Ishikawa (cell line): ENCODE measurements around the gene NFS1.

Source experiments
- CEBPB ChIP-seq: IDR thresholded peaks from 2 replicates; pipeline ENCODE4 v1.6.1; 2012
- CREB1 ChIP-seq: IDR thresholded peaks from 2 replicates; pipeline ENCODE4 v1.6.1; 2012; ENCODE audit warnings: low read depth
- EP300 ChIP-seq: IDR thresholded peaks from 2 replicates; pipeline ENCODE4 v1.6.1; 2012; ENCODE audit warnings: borderline replicate concordance
- FOXM1 ChIP-seq: IDR thresholded peaks from 2 replicates; pipeline ENCODE4 v1.6.1; 2012; ENCODE audit warnings: low read depth, borderline replicate concordance
- MAX ChIP-seq: IDR thresholded peaks from 2 replicates; pipeline ENCODE4 v1.6.1; 2012
- NFIC ChIP-seq: IDR thresholded peaks from 2 replicates; pipeline ENCODE4 v1.6.1; 2012
- RAD21 ChIP-seq: IDR thresholded peaks from 2 replicates; pipeline ENCODE4 v1.6.1; 2012; ENCODE audit warnings: low read depth
- REST ChIP-seq: IDR thresholded peaks from 2 replicates; pipeline ENCODE4 v1.6.1; 2012; ENCODE audit warnings: low read depth, mild to moderate bottlenecking
- TAF1 ChIP-seq: IDR thresholded peaks from 2 replicates; pipeline ENCODE4 v1.6.1; 2012; ENCODE audit warnings: low read depth, mild to moderate bottlenecking
- TEAD4 ChIP-seq: IDR thresholded peaks from 2 replicates; pipeline ENCODE4 v1.6.1; 2012
- USF1 ChIP-seq: IDR thresholded peaks from 2 replicates; pipeline ENCODE4 v1.6.1; 2012
- YY1 ChIP-seq: IDR thresholded peaks from 2 replicates; pipeline ENCODE4 v1.6.1; 2012; ENCODE audit warnings: low read depth
- ZBTB7A ChIP-seq: IDR thresholded peaks from 2 replicates; pipeline ENCODE4 v1.6.1; 2012; ENCODE audit warnings: low read depth

DNA sequence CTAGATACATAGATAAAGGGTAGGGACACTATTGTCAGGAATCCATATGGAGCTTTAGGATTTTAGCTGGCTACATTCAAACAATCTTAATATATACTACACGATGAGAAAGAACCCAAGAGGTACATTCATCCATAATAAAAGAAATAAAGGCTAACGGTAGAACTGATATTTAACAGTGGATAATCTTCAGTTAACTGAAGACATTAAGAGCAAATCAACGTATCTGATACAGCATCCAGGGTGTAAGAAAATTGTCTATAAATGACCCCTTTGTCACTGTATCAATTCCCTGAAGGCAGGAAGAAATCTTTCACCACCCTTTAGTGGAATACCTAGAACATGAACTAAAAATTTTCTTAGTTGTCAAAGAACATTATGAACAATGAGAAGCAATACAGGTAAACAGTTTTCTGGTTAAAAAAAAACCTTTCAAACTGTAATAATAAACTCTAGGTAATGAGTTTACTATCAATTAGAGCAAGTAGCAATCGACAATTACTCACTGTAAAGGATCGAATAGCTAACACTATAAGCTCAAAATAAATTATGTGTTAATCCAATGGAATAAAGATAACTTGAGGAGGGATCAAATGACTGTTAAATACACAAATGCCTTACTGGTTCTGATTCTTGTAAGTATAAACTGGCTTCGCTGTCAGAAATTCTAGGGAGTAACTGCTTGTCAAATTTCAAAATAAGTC is 11.9 kb upstream of the NFS1 start:
- TF ChIP-seq FOXM1 (no peak), CREB1 (no peak), EP300 (no peak), NFIC (no peak), REST (no peak), USF1 (no peak), ZBTB7A (no peak), RAD21 (no peak), TEAD4 (no peak), CEBPB (no peak), MAX (no peak), YY1 (no peak), TAF1 (no peak)
